Activated CD8-positive, alpha-beta memory T cell treated with anti-CD3 and anti-CD28 coated beads, Interleukin-2, amount 50 U/mL, for 4 hours (primary cell): ENCODE results near the gene GPA33.

Source experiments
- DNase-seq: peaks from one replicate; pipeline ENCODE4 v3.0.0-alpha.2; 2020

The GPA33 gene

GRCh38 chr1:167083871-167084270 is 6.3 kb downstream of the GPA33 start:
- no peak for DNase-seq

DNA sequence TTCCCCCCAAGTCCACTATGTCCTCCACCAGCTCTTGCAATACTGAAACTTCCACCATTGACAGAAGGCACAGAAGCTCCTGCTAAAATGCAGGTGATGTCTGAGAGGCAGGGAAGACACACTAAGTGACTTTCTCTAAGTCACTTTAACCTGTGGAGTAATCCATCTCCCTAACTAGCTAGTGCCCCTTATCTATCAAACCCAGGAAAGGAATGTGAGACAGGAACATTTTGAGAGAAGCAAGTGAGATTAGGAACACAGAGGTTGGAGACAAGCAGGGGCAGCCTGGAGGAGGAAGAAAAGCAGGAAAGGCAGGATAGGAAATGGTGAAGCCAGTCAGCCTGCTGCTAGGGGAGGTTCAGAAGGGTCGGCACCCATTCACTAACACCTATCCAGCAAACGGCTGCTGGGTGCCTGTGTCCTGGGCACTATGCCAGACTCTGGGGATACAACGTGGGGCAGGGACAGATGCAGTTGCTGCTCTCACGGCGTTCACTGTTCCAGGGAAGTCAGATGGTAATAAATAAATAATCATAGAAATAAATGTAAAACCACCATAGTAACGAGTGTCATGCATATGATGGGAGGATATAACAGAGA is 7.0 kb downstream of the GPA33 start:
- no peak for DNase-seq

DNA sequence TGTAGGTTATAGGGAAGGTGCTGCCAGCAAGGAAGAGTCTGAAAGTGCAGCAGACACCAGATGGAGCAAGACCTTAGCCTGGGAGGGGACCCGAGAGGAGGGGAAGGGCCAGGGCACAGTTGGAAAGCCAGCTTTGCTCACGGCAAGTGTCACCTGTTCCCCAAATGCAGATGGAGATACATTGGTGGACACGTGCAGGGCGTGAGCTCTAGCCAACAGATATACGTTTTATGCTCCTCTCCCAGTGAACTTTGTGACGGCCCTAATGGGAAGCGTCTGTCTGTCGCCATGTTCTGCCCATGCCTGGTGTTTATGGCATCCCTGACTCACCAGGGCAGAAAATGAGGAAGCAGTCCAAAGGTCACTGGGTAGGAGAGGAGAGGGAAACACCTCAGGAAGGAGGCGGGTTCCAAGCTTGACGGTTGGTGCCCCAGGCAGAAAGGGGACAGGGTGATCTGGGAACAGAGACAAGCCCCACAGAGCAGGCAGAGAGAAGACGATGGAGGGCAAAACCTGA is 7.6 kb downstream of the GPA33 start:
- no peak for DNase-seq

DNA sequence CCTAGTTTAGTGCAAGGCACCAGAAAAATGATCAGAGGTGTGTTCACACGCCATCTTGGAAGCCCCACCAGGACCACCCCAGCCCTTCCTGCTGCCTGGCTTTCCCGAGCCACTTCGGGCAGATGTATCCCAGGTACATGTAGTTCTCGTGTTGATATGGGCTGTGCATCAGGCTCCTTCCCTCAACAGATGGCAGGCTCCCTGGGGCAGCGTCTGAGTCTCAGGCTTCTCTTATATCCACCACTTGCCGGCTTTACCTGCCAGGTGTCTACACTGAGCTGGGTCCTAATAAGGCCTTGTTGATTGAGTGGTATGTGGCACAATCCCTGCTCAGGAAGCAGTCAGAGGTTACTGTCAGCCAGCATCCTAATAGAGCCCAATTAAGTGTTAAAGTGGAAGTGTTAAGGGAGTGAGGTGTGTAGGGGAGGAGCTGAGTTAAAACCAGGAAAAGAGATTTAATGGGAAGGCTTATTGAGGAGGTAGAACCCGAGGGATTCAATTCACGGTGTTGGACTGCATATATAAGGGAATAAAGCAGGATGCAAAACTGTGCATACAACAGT is 8.5 kb downstream of the GPA33 start:
- DNase-seq: no peak

- no peak for DNase-seq
Observed at GRCh38 chr1:167077868-167078210, 12.3 kb downstream of the GPA33 start.

- no peak for DNase-seq
Observed at GRCh38 chr1:167077128-167077867, 12.9 kb downstream of the GPA33 start.

DNA sequence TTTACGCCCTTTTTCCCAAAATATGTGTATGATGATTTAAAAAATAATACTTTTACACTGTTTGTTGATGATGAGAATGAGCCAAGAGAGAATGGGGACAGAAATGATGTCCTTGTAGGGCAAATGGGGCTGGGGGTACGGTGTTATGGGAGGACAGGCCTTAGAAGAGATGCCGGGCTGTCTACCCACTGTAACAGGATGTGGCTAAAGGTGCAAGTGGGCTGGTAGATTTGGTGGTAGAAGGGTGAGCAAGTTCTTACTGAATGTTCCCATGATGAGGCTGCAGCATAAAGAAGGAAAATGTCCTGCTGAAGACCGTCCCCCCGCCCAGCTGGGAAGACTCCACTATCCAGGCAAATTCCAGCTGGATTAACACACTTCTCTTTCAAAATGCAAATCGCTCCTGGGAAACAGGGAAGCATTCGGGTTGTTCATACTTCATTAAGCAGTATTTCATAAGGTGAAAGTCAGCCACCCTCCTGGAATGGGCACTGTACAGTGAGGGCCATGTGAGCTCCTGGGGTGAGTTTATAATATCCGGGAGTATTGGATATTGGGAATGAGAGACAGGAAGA is 14.0 kb downstream of the GPA33 start:
- no peak for DNase-seq

- DNase-seq: no peak
Observed at GRCh38 chr1:167071286-167071685, 18.9 kb downstream of the GPA33 start.

DNA sequence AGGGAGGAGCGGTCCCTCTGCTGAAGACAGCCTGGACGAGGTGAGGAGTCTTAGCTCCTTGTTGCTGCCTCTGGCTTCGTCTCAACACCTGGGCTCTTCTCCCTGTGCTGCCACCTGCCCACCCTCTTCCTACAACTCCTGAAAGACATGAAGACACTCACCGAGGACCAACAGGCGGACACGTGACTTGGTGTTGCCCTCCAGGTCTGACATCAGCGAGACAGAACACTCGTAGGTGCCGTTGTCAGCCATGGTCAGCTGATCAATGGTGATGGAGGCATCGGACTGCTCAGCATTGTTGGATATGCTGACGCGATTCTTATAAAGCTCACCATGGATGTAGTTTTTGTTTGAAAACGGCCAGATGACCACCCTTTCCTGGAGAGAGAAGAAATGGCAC is 21.4 kb downstream of the GPA33 start:
- DNase-seq: no peak

DNA sequence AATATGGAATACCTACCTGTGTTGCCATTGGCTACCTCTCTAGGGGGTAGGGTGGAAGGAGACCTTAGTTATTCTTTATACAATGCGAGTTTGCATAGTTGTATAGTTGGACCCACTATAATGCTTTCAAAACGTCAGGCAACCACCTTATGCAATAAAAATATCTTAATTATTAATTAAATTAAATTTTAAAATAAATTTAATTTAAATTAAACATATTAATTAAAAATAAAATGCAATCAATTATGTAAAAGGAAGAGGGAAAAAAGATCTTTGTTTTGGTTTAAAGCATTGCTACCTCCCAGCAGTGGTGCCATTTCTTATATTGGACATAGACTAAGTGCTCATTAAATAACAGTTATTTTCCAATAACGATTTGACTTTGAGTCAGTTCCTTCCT is 22.3 kb downstream of the GPA33 start:
- no peak for DNase-seq

- DNase-seq: peak; percentile 83
Observed at GRCh38 chr1:167066333-167067122, 23.6 kb downstream of the GPA33 start.

DNA sequence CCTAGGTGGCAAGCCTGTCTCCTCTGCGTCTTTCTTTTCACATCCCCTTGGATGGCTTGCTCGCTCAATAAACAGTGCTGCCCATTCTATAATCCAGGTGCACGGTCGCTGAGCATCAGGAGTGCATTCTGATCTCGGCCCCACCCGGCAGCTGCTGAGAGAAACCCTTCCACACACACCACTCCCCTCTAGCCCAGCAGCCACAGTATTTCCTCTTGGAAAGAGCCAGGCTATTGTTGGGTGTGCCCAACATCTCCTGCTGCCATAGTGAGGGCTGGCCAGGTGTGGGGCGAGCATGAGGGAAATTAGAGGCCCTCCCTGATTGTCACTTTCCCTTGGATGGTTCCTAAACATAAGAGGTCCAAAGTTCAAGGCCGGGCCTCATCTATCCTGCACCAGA is 24.7 kb downstream of the GPA33 start:
- no peak for DNase-seq

DNA sequence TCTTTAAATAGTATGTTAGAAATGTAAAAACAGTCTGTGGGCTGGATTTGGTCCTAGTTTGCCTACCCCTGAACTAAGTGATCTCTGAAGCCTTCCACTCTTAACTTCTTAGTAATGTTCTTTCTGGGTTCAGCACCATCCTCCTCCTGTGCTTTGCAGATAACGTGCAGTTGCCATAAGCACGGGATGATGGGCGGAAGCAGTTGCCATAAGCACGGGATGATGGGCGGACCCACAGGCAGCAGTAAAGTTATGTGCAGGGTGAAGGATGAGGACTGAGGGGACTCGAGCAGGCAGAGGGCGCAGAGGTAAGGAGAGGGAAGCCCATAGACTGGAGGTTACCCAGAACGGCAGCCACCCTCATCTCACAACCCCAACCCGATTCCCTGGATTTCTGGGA is 25.6 kb downstream of the GPA33 start:
- DNase-seq: no peak

DNA sequence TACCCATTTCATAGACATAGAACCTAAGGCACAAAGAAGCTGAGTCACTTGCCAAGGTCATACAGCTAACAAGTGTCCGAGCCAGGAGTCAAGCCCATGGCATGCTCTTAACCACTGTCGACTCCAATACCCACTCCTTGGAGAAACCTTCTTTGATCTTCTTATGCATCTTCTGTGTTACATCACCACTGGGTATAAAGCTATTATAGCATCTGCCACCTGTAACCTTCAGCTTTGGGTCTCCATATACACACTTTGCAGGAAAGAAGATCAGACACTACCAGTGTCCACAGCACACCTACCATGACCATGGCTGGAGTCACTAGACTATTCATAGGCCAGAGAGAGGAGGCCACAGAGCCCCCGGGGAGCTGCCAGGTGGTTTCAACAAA is 29.1 kb downstream of the GPA33 start:
- DNase-seq: no peak

GRCh38 chr1:167060141-167061072 is 29.8 kb downstream of the GPA33 start:
- no peak for DNase-seq

GRCh38 chr1:167059809-167060107 is 30.4 kb downstream of the GPA33 start:
- no peak for DNase-seq

GRCh38 chr1:167059045-167059808 is 30.9 kb downstream of the GPA33 start:
- DNase-seq: peak; percentile 71

GRCh38 chr1:167057241-167057688 is 32.9 kb downstream of the GPA33 start:
- no peak for DNase-seq

DNA sequence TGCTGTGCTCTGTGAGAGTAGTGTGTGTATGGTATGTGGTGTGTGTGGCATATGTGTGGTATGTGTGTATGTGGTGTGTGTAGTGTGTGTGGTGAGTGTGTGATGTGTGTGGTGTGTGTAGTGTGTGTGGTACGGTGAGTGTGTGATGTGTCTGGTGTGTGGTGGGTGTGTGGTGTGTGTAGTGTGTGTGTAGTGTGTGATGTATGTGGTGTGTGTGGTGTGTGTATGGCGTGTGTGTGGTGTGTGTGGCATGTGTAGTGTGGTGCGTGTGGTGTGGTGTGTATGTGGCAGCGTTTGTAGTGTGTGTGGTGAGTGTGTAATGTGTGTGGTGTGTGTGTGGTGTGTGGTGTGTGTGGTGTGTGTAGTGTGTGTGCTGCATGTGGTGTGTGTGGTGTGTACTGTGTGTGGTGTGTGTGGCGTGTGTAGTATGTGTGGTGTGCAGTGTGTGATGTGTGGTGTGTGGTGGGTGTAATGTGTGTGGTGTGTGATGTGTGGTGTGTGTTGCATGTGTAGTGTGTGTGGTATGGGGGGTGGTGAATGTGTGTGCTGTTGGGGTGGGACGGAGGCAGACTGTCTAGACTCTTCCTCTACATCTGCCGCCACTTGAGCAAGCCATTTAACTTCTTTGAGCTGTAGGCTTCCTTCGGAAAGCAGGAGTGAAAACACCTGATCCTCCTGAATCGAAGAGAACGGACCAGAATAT is 33.5 kb downstream of the GPA33 start:
- no peak for DNase-seq

DNA sequence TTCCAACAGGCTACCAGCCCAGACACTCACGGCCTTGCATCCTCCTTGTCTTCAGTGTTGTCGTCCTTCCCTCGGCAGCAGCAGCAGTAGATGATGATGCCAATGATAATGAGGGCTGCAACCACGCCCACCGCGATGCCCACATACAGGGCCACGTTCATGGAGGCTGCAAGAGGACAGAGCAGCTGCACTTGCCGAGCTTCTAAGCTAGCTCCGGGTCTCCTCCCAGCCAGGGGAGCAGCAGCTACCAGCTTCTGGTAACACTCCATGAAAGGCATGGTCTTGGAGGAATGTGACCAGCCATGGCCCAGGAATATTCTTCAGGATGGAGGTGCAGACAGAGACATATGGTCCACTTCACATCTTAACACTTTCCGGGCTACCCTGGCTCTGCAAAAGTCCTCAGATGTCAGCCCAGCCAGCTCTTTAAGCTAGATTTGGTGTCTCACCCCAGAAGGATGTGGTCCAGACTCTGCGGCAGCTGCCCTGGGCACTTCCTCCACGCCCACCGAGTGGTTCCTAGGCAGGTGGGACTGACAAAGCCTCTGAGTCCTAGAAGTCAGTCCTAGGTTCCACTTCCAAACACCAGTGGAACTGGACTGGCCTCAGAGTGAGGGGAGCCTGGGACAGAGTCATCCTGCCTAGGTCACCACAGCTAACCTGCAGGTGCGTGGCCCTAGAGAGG is 35.1 kb downstream of the GPA33 start:
- DNase-seq: no peak
